Mesothelial cell of epicardium (in vitro differentiated cells): ENCODE data around the gene TACC2. TPM values are rescaled to one million over a fixed set of nuclear protein-coding genes. Genes with fewer than 3 reads are reported as not detected.

ENCODE experiments used
- DNase-seq, 2 experiments: peaks; one replicate each; pipeline ENCODE4 v3.0.0; 2021; ENCODE audit warnings: low spot score in 2 of 2; ENCODE audit not compliant: unreplicated experiment in 2 of 2
- H3K27ac Mint-ChIP-seq: 2 replicates; pipeline ENCODE4 v1.8.0; 2021; ENCODE audit warnings: mixed read lengths
- H3K27me3 Mint-ChIP-seq: 2 replicates; pipeline ENCODE4 v1.8.0; 2021; ENCODE audit warnings: low read depth, mixed read lengths
- H3K36me3 Mint-ChIP-seq: 2 replicates; pipeline ENCODE4 v1.8.0; 2021; ENCODE audit warnings: mixed read lengths
- H3K4me1 Mint-ChIP-seq: 2 replicates; pipeline ENCODE4 v1.8.0; 2021; ENCODE audit warnings: mixed read lengths
- H3K4me3 Mint-ChIP-seq: 2 replicates; pipeline ENCODE4 v1.8.0; 2021; ENCODE audit warnings: mild to moderate bottlenecking, moderate library complexity, mixed read lengths
- H3K9me3 Mint-ChIP-seq: 2 replicates; pipeline ENCODE4 v1.8.0; 2021; ENCODE audit warnings: mixed read lengths
- CTCF ChIP-seq: fragments of 200-600 bp; sonication (generic); IDR thresholded peaks from one replicate; pipeline ENCODE4 v1.5.0; 2021; ENCODE audit warnings: antibody characterized with exemption; ENCODE audit not compliant: unreplicated experiment
- total RNA-seq: library from RNA; stranded (reverse); gene quantifications from 3 replicates; pipeline ENCODE4 v1.2.1, GENCODE V29; 2021

TACC2 gene
- total RNA-seq, 1 donor from 2014 or later: 25.5 TPM

DNA sequence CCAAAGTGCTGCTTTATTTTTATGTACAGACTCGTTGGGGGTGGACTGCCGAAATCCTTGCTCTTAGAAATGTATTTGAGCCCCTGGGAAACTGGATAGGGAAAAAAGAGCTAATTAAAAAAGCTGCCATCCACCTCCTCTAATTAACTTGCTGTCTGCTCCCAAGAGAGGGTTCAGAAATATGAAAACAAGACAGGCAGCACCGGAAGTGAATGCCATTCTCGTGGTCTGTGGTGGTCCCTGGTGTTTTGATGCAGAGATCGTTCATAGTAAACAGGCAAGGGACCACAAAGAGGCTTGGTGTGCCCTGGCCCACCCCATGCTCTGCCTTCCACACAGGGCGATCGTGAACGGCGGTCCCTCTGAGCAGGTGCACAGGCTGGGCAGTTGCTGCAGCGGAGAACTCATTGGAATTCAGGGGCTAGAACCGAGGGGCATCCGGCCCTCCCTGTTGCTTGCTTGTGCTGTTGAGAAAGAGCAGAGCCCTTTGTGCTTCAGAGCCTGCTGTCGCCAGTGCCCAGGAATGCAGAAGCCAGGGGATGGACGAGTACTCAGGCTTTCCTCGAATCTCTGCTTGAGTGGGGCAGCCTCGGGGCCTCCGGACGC, 203.1 kb downstream of the TACC2 start:
- no peaks in the 10 kb centered on the region for H3K27me3 Mint-ChIP-seq
- no peak for TF ChIP-seq CTCF
- no peak for DNase-seq
- no peak overlapping the region for H3K4me3 Mint-ChIP-seq
- peak overlapping the region; percentile 1 for H3K27ac Mint-ChIP-seq
- H3K36me3 Mint-ChIP-seq: peaks cover 7% of the 10 kb centered on the region
- no peaks in the 10 kb centered on the region for H3K9me3 Mint-ChIP-seq
- H3K4me1 Mint-ChIP-seq: peaks cover 7% of the 10 kb centered on the region

DNA sequence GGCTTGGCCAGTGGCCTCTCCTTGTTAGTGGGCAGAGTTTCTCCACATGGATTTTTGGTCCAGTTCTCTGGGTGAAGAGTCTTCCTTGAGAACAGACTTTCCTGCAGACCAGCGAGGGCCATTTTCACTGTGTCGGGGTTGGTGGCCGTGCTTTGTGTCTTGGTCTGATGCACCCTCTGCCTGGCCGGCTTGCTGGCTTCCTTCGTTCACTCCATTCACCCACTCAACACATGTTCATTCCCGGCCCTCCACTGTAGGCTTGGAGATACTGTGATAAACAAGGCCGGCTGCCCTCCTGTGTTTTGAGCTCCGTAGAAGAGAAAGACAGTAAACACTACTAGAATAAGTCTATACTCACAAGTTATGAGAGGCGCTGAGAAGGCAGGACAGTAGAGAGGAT, 205.3 kb downstream of the TACC2 start:
- no peak for TF ChIP-seq CTCF
- Mint-ChIP-seq H3K36me3 (peaks cover 10% of the 10 kb centered on the region), H3K4me3 (no peak overlapping the region), H3K27ac (no peak overlapping the region), H3K27me3 (no peaks in the 10 kb centered on the region), H3K9me3 (no peaks in the 10 kb centered on the region), H3K4me1 (peaks cover 7% of the 10 kb centered on the region)
- no peak for DNase-seq

DNA sequence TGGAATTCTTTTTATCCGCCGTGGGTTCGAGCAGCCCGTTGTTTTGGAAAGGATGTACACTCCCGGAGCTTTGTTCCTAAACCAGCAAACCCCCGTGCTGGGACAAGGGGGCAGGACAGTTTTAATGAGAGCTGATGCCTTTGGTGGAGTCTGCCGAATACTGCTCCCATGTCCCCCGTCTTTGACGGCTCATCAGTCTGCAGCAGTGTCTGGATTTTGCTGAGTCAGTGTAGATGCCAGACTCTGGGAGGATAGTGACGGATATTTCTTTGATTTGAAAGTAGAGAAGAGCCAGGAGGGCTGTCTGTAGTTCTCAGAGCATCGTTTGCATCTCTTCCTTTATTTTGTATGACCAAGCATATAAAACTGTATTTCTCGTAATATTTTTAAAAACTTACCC, 207.3 kb downstream of the TACC2 start:
- peaks cover 15% of the 10 kb centered on the region for H3K36me3 Mint-ChIP-seq
- no peak overlapping the region for H3K27ac Mint-ChIP-seq

DNA sequence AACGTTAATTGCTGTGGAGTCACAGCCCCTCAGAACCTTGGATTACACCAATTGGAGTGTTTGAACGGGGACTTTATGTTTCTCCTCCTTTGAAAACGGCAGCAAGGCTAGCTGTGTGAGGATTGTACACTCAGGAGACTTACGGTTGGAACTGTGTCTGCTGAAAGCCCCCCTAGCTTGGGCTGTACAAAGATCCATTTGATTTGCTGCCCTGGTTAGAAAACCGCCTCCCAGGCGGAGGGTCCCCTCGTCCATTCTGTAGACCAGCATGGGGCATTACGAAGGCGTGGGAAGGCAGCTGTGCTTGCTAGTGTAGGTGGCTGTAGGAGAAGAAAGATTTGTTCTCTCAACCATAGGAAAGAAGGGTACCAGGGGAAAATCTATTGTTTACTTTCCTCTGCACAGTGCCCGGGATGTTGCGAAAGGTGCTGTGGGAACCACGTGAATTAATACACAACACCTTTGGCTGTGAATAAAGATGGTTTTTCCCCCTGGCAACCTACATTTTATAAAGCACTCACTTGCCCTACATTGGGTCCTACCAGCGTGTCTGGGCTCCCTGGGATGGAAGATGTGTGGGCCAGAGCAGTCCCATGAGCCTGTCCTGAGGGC, 208.8 kb downstream of the TACC2 start:
- TF ChIP-seq CTCF: no peak
- H3K36me3 Mint-ChIP-seq: peaks cover 15% of the 10 kb centered on the region
- H3K4me1 Mint-ChIP-seq: peaks cover 4% of the 10 kb centered on the region
- H3K27ac Mint-ChIP-seq: no peak overlapping the region
- H3K27me3 Mint-ChIP-seq: no peaks in the 10 kb centered on the region
- H3K9me3 Mint-ChIP-seq: no peaks in the 10 kb centered on the region
- H3K4me3 Mint-ChIP-seq: no peak overlapping the region
- DNase-seq: no peak

More for the DNA sequence above, 207.3 kb downstream of the TACC2 start:
- no peak for TF ChIP-seq CTCF
- Mint-ChIP-seq H3K9me3 (no peaks in the 10 kb centered on the region), H3K4me3 (no peak overlapping the region), H3K4me1 (peaks cover 7% of the 10 kb centered on the region), H3K27me3 (no peaks in the 10 kb centered on the region)
- DNase-seq: no peak

GRCh38 chr10:122198631-122199030, 209.7 kb downstream of the TACC2 start:
- H3K9me3 Mint-ChIP-seq: no peaks in the 10 kb centered on the region
- H3K27ac Mint-ChIP-seq: no peak overlapping the region
- peaks cover 4% of the 10 kb centered on the region for H3K4me1 Mint-ChIP-seq
- H3K36me3 Mint-ChIP-seq: peaks cover 15% of the 10 kb centered on the region
- no peak overlapping the region for H3K4me3 Mint-ChIP-seq
- H3K27me3 Mint-ChIP-seq: no peaks in the 10 kb centered on the region
- TF ChIP-seq CTCF: no peak
- no peak for DNase-seq
